LNCAP (cell line): Measurements from ENCODE around the gene ANKS4B.

Experiments used
- TF ChIP-seq, protein P1 (sequence below): fragments of 450-650 bp; IDR thresholded peaks from 2 replicates; pipeline ENCODE4 v1.5.1; 2017; ENCODE audit warnings: mild to moderate bottlenecking

The ANKS4B gene

DNA sequence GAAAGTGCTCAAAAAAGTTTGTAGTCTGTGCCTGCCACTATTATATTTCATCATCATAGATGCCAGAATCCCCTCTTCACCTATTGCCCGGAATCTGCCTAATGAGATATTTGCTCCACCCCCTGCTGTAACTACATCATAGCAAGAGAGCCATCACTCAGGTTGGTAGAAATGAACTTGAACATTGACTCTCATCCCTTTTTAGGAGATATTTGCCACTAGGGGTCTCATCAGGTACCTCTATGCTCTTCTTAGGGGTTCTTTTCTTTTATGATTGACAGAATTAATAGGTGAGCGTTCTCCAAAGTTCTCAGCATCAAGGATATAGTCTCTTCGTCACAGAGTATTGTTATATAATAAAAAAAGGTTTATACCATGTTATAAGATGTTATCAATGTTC lies 20.0 kb downstream of the ANKS4B start:
- TF ChIP-seq, protein P1, sequence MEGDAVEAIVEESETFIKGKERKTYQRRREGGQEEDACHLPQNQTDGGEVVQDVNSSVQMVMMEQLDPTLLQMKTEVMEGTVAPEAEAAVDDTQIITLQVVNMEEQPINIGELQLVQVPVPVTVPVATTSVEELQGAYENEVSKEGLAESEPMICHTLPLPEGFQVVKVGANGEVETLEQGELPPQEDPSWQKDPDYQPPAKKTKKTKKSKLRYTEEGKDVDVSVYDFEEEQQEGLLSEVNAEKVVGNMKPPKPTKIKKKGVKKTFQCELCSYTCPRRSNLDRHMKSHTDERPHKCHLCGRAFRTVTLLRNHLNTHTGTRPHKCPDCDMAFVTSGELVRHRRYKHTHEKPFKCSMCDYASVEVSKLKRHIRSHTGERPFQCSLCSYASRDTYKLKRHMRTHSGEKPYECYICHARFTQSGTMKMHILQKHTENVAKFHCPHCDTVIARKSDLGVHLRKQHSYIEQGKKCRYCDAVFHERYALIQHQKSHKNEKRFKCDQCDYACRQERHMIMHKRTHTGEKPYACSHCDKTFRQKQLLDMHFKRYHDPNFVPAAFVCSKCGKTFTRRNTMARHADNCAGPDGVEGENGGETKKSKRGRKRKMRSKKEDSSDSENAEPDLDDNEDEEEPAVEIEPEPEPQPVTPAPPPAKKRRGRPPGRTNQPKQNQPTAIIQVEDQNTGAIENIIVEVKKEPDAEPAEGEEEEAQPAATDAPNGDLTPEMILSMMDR = no peak

DNA sequence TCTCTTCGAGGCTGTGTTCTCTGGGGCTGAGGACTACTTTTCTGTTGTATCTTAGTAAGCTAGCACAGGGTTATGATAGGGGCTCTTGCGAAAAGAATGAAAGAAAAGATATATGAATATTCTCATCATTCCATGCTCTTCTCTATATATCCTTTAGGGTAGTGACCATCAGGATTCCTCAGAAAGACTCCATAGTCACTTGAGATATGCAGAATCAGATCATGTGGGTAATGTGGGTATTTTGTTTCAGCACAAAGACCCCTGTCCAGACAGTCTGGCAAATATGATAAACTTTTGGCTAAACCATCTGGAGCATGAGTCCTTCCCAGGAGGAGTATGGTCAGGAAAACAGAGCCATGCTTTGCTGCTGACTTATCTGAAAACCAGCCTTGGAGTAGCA lies 23.1 kb downstream of the ANKS4B start:
- TF ChIP-seq, protein P1 = no peak

DNA sequence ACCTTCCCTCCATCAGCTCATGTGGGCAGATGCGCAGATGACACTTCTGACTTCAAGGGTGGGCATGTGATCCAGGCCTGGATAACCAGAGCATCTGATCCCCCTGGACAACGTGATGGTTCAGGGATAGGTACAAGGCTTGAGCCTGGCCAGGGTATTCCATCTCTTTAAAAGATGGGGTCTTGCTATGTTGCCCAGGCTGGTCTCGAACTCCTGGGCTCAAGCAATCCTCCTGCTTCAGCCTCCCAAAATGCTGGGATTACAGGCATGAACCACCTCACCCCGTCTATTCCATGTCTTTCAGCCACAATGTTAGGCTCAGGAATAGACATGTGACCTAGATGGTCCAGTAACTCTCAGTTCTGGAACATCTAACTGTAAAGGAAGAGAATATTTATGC lies 23.8 kb downstream of the ANKS4B start:
- TF ChIP-seq, protein P1 = no peak

DNA sequence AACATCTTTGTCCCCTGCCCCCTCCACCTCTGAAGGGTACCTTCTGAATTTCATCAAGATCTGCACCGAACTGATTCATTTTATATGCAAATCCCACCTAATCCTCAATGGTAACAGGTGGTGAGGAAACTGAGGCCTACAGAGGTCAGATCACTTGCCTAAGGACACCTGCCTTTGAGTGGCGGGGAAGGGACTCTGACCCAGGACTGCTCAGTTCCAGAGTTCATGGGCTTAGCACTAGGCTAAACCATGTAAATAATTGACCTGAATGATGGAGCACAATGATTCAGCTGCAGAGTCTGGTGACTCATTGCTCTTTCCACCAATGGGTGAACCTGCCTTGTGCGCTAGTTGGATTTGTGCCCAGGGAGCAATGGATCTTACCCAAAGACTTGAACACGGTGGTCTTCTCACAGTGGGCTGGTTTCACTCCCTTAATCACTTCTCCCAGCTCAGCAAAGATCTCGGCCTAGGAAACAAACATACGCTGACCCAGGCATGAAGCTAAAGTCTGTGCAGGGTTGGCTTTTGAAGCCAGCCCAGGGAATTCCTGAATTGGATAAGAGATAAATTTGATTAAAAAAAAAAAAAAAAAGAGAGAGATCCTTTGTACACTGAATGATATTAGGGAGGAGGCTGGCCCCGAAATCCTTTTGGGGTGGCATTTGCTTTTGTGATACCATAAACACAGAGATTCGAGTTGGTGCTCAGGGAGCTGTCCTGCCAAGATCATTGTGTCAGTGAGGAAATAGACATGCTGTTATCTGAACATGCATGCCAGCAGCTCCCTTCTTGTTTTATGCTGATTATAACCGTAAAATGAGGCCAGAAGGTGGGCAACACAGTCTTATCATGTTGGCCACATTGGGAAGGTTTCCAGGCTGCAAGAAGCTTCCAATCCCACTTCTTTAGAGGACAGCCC lies 27.6 kb downstream of the ANKS4B start:
- TF ChIP-seq, protein P1 = no peak

DNA sequence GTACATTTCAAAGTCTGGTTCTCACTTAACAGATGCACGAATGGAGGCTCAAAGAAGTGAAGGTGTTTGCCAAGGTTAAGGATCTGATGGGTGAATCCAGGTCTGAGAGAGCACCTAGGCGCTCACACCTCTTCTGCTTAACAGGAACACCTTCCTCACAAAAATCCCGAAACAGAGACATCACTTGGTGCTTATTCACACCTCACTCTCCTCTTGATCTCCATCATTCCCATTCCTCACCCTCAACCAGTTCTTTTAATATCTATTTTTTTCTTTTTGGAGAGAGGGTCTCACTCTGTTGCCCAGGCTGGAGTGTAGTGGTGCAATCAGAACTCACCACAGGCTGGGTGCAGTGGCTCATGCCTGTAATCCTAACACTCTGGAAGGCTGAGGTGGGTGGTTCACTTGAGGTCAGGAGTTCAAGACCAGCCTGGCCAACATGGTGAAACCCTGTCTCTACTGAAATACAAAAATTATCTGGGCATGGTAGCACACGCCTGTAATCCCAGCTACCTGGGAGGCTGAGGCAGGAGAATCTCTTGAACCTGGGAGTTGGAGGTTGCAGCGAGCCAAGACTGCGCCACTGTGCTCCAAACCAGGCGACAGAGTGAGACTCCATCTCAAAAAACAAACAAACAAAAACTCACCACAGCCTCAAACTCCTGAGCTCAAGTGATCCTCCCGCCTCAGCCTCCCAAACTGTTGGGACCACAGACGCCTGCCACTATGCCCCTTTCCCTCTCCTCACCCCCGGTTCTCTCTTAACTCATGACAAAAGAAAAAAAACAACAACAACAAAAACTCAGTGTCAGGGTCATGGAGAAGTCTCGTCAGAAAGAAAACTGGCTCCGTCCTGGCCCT lies 29.5 kb downstream of the ANKS4B start:
- TF ChIP-seq, protein P1 = no peak

DNA sequence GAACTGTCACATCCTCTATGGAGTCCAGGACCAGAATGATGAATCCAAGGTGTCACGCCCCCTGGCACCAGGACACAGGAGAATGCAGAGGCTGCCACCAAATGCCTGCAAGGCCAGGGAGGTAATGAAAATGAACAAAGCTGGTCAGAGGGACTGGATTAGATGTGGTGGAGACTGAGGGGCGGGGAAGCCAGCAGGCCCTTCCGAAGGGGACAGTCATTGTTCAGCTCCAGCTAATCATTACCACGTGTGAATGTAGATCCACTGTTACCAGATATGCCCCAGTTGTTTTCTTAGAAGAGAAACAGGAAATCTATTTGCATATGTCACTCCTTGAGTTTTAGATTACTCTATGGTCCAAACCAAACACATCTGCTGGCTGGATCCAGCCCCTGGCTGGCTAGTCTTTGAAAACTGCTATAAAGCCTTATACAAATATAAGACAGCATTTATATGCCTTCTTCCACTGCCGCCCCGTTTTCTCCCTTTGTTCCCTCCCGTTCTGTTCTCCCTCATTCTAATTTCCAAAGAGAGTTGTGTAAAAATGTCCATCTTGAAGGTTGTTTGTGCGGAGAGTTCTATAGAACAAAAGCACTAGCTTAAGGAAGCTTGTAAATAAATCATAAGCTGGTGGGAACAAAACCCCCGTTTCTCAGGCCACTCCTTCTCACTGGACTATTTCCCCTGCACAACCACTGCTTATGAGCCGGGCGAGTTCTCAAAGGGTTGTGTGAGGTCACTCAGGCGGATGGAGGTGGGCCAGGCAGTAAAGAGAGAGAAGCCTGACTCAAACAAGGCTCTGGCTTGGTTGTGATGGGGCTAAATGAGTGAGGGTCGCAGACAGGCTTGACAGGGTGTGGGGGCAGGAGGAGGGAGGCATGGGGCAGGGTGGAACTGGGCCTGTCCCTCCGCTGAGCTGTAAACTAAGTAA lies 30.4 kb downstream of the ANKS4B start:
- TF ChIP-seq, protein P1 = no peak

DNA sequence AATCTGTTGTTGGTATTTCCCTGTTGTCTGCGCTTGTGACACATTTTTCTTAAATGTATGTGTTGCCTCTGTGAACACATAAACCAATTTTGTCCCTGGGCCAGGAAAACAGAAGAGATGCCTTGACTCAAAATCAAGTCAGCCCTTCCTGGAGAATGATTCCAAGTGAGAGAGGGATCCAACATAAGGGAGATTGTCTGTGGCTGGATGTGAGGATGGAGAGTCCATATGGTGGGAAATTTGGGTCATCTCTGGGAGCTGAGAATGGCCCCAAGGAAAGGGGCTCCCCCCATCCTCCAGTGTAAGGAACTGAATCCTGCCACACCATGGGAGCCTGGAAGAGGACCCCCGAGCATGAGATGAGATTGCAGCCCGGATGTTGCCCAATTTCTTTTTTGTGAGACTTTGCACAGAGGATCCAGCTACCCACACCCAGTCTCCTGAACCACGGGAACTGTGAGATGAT lies 31.1 kb downstream of the ANKS4B start:
- TF ChIP-seq, protein P1 = no peak
